GM23338 (cell line): ENCODE data around the gene FSIP1. TPM values are rescaled to one million over a fixed set of nuclear protein-coding genes. Genes with fewer than 3 reads are reported as not detected.

Source experiments
- ATAC-seq: fragments of 200-7000 bp; cut with Tn5 transposase; 3 replicates; pipeline ENCODE4 v1.9.1; 2020
- DNase-seq: peaks from one replicate; pipeline ENCODE4 v3.0.0-alpha.2; 2015; ENCODE audit warnings: low spot score
- H2AFZ ChIP-seq: fragments of 200-600 bp; sonication (generic); 2 replicates; pipeline ENCODE4 v1.8.0; 2016; ENCODE audit warnings: antibody characterized with exemption, mild to moderate bottlenecking, moderate library complexity
- H3F3A ChIP-seq: fragments of 200-600 bp; sonication (generic); replicated peaks from 2 replicates; pipeline ENCODE4 v1.8.0; 2017; ENCODE audit warnings: antibody characterized with exemption, mixed run types, low read depth
- H3K27ac ChIP-seq: fragments of 200-600 bp; sonication (generic); 2 replicates; pipeline ENCODE4 v1.6.1; 2016; ENCODE audit warnings: low read depth
- H3K27me3 ChIP-seq: fragments of 200-600 bp; sonication (generic); 2 replicates; pipeline ENCODE4 v1.8.0; 2016; ENCODE audit warnings: mild to moderate bottlenecking, mixed run types, moderate library complexity; ENCODE audit not compliant: insufficient read depth
- H3K36me3 ChIP-seq: fragments of 200-600 bp; sonication (generic); 2 replicates; pipeline ENCODE4 v1.8.0; 2016; ENCODE audit warnings: mild to moderate bottlenecking; ENCODE audit not compliant: insufficient read depth
- H3K4me1 ChIP-seq: fragments of 200-600 bp; sonication (generic); 2 replicates; pipeline ENCODE4 v1.8.0; 2016; ENCODE audit warnings: mild to moderate bottlenecking, moderate library complexity; ENCODE audit not compliant: insufficient read depth
- H3K4me2 ChIP-seq: fragments of 200-600 bp; sonication (generic); 2 replicates; pipeline ENCODE4 v1.7.1; 2017; ENCODE audit warnings: mixed run types
- H3K4me3 ChIP-seq: fragments of 200-600 bp; sonication (generic); 2 replicates; pipeline ENCODE4 v1.6.1; 2016; ENCODE audit warnings: mixed run types
- H3K79me2 ChIP-seq: fragments of 200-600 bp; sonication (generic); replicated peaks from 2 replicates; pipeline ENCODE4 v1.8.0; 2017; ENCODE audit warnings: mild to moderate bottlenecking; ENCODE audit not compliant: insufficient read depth
- H3K9me2 ChIP-seq: fragments of 200-600 bp; sonication (generic); 2 replicates; pipeline ENCODE4 v1.8.0; 2017; ENCODE audit not compliant: insufficient read depth
- H4K20me1 ChIP-seq: fragments of 200-600 bp; sonication (generic); replicated peaks from 2 replicates; pipeline ENCODE4 v1.8.0; 2017; ENCODE audit warnings: mild to moderate bottlenecking; ENCODE audit not compliant: insufficient read depth
- H3K27ac Mint-ChIP-seq: 2 replicates; pipeline ENCODE4 v1.8.0; 2020; ENCODE audit warnings: inconsistent platforms, mild to moderate bottlenecking, moderate library complexity, mixed read lengths
- H3K27me3 Mint-ChIP-seq: 3 replicates; pipeline ENCODE4 v1.8.0; 2022; ENCODE audit warnings: low read depth, mild to moderate bottlenecking, moderate library complexity, mixed read lengths, inconsistent platforms; ENCODE audit not compliant: insufficient read depth, poor library complexity
- H3K36me3 Mint-ChIP-seq: 3 replicates; pipeline ENCODE4 v1.8.0; 2021; ENCODE audit warnings: low read depth, mild to moderate bottlenecking, inconsistent platforms, moderate library complexity, mixed read lengths
- H3K4me1 Mint-ChIP-seq: 3 replicates; pipeline ENCODE4 v1.8.0; 2020; ENCODE audit warnings: mild to moderate bottlenecking, inconsistent platforms, mixed read lengths
- H3K4me3 Mint-ChIP-seq: 3 replicates; pipeline ENCODE4 v1.8.0; 2021; ENCODE audit warnings: moderate library complexity, mild to moderate bottlenecking, inconsistent platforms, mixed read lengths
- H3K9me3 Mint-ChIP-seq: 3 replicates; pipeline ENCODE4 v1.8.0; 2020; ENCODE audit warnings: moderate library complexity, mild to moderate bottlenecking, inconsistent platforms, mixed read lengths
- CTCF ChIP-seq, 2 experiments: fragments of 200-600 bp in 1 of 2; sonication (generic) in 1 of 2; conservative IDR thresholded peaks; 2 replicates each; pipeline versions ENCODE4 v1.5.1 to v1.6.1; 2016 to 2017; ENCODE audit warnings: antibody characterized with exemption in 2 of 2, low read depth in 2 of 2, mild to moderate bottlenecking in 2 of 2, moderate library complexity in 1 of 2
- ETS1 ChIP-seq: IDR thresholded peaks from 2 replicates; pipeline ENCODE4 v1.6.1; 2016; ENCODE audit warnings: antibody characterized with exemption
- EZH2 ChIP-seq: fragments of 200-600 bp; sonication (generic); IDR thresholded peaks from one replicate; pipeline ENCODE4 v1.8.0; 2017; ENCODE audit warnings: antibody characterized with exemption, mild to moderate bottlenecking, low read depth; ENCODE audit not compliant: unreplicated experiment
- EZH2phosphoT487 ChIP-seq: fragments of 200-600 bp; sonication (generic); IDR thresholded peaks from one replicate; pipeline ENCODE4 v1.8.1; 2018; ENCODE audit warnings: antibody characterized with exemption; ENCODE audit not compliant: unreplicated experiment
- NANOG ChIP-seq: IDR thresholded peaks from 2 replicates; pipeline ENCODE4 v1.6.1; 2016; ENCODE audit warnings: antibody characterized with exemption, borderline replicate concordance
- POLR2AphosphoS5 ChIP-seq: IDR thresholded peaks from 2 replicates; pipeline ENCODE4 v1.6.1; 2016; ENCODE audit warnings: antibody characterized with exemption, low read depth
- REST ChIP-seq: IDR thresholded peaks from one replicate; pipeline ENCODE4 v1.6.1; 2018; ENCODE audit warnings: antibody characterized with exemption; ENCODE audit not compliant: unreplicated experiment
- STAT1 ChIP-seq: IDR thresholded peaks from one replicate; pipeline ENCODE4 v1.6.1; 2016; ENCODE audit warnings: antibody characterized with exemption; ENCODE audit not compliant: unreplicated experiment
- ZNF114 ChIP-seq: fragments of 250-450 bp; sonication (Bioruptor Pico); IDR thresholded peaks from 2 replicates; pipeline ENCODE4 v1.5.0; 2020; ENCODE audit warnings: mild to moderate bottlenecking, moderate library complexity
- ZNF331 ChIP-seq: fragments of 250-450 bp; sonication (Bioruptor Pico); IDR thresholded peaks from 2 replicates; pipeline ENCODE4 v1.5.0; 2020; ENCODE audit warnings: low read depth, mild to moderate bottlenecking, moderate library complexity
- polyA plus RNA-seq: library from polyadenylated mRNA; unstranded; fragments of >200 nt; fragmentation: Nextera tagmentation; extraction: Ambion mirVana; gene quantifications from 2 replicates; pipeline ENCODE4 v1.2.1, GENCODE V29; 2016
- total RNA-seq: library from RNA; depleted of rRNA; stranded (reverse); fragments of >200 nt; shearing (Covaris generic); gene quantifications from 2 replicates; pipeline ENCODE4 v1.2.3, GENCODE V29; 2014

The FSIP1 gene
- total and polyA plus RNA-seq, 2 experiments from 2014 or later: 0.92 to 2.1 TPM

- TF ChIP-seq REST (no peak), EZH2 (no peak), CTCF (conservative IDR thresholded peaks at IDR 0.05; ENCODE audit: low read depth in 2 of 2) (no peak), NANOG (no peak)
Observed at GRCh38 chr15:39589193-39589814, 193.3 kb downstream of the FSIP1 start (continued).

GRCh38 chr15:39588531-39589192, 194.0 kb downstream of the FSIP1 start:
- Histone ChIP-seq H3K27me3 (no peaks in the 10 kb centered on the region), H3K27ac (no peak overlapping the region), H3K4me3 (no peak overlapping the region), H3K9me2 (no peaks in the 10 kb centered on the region), H3K4me1 (no peaks in the 10 kb centered on the region), H2AFZ (no peak overlapping the region), H4K20me1 (peaks cover 8% of the 10 kb centered on the region), H3K79me2 (no peaks in the 10 kb centered on the region), H3K4me2 (no peak overlapping the region), H3F3A (0 out of 2 replicates have a peak, but pooled peaks cover 3% of the 10 kb centered on the region), H3K36me3 (peaks cover 98% of the 10 kb centered on the region)
- H3K27ac Mint-ChIP-seq: no peak overlapping the region
- no peak for ATAC-seq
- peaks cover 99% of the 10 kb centered on the region for H3K36me3 Mint-ChIP-seq
- H3K27me3 Mint-ChIP-seq: peaks cover 1% of the 10 kb centered on the region
- no peak for DNase-seq
- TF ChIP-seq POLR2AphosphoS5 (no peak), ZNF114 (no peak), EZH2phosphoT487 (no peak), STAT1 (no peak), CTCF (conservative IDR thresholded peaks at IDR 0.05; ENCODE audit: low read depth in 2 of 2) (no peak), ZNF331 (no peak), ETS1 (no peak), NANOG (no peak)
- H3K4me1 Mint-ChIP-seq: no peaks in the 10 kb centered on the region; the same call in 2 of the 3 replicates
- H3K9me3 Mint-ChIP-seq: no peaks in the 10 kb centered on the region
- H3K4me3 Mint-ChIP-seq: no peak overlapping the region
